ENCODE measurements around the gene CTSS. TPM values are rescaled to one million over a fixed set of nuclear protein-coding genes. Genes with fewer than 3 reads are reported as not detected.

CTSS gene
- total RNA-seq, 2 donors from 2014 or later, result 64.7 to 82.6 TPM

- DNase-seq (ENCODE audit: low spot score), result no peak
- Histone ChIP-seq H3K4me3 (no peak overlapping the region), H3K27ac (no peak overlapping the region), H3K27me3 (replicated peaks; ENCODE audit: insufficient read depth) (no peaks in the 10 kb centered on the region), H3K36me3 (peaks cover 5% of the 10 kb centered on the region), H3K9me3 (no peaks in the 10 kb centered on the region), H3K4me1 (ENCODE audit: control insufficient read depth in 1 of 2, low read depth in 2 of 2) (no peaks in the 10 kb centered on the region)
- ATAC-seq (ENCODE audit: insufficient number of reproducible peaks, low FRiP score, low read depth), result no peak
- TF ChIP-seq CTCF (IDR thresholded peaks at IDR 0.05), result no peak
Observed at GRCh38 chr1:150749720-150750311, 15.8 kb downstream of the CTSS start.

- ATAC-seq (ENCODE audit: insufficient number of reproducible peaks, low FRiP score, low read depth), result no peak
- no peak for TF ChIP-seq CTCF (IDR thresholded peaks at IDR 0.05)
- no peak for DNase-seq (ENCODE audit: low spot score)
Observed at GRCh38 chr1:150748878-150749719, 16.5 kb downstream of the CTSS start.

GRCh38 chr1:150730130-150730721, 35.4 kb downstream of the CTSS start:
- ATAC-seq (ENCODE audit: insufficient number of reproducible peaks, low FRiP score, low read depth) (no peak), DNase-seq (ENCODE audit: low spot score) (no peak)
- H3K27ac ChIP-seq, result no peak overlapping the region
- no peak overlapping the region for H3K4me3 ChIP-seq
- H3K27me3 ChIP-seq (replicated peaks; ENCODE audit: insufficient read depth), result no peaks in the 10 kb centered on the region
- TF ChIP-seq CTCF (IDR thresholded peaks at IDR 0.05), result no peak
- no peaks in the 10 kb centered on the region for H3K9me3 ChIP-seq
- no peaks in the 10 kb centered on the region for H3K4me1 ChIP-seq (ENCODE audit: control insufficient read depth in 1 of 2, low read depth in 2 of 2)
- H3K36me3 ChIP-seq, result no peaks in the 10 kb centered on the region

More at GRCh38 chr1:150748878-150749719, 16.5 kb downstream of the CTSS start:
- Histone ChIP-seq H3K4me1 (ENCODE audit: control insufficient read depth in 1 of 2, low read depth in 2 of 2) (no peaks in the 10 kb centered on the region), H3K27ac (no peak overlapping the region), H3K36me3 (peaks cover 5% of the 10 kb centered on the region), H3K9me3 (no peaks in the 10 kb centered on the region), H3K4me3 (no peak overlapping the region), H3K27me3 (replicated peaks; ENCODE audit: insufficient read depth) (no peaks in the 10 kb centered on the region)

- TF ChIP-seq CTCF (IDR thresholded peaks at IDR 0.05), result no peak
- Histone ChIP-seq H3K36me3 (no peaks in the 10 kb centered on the region), H3K4me3 (no peak overlapping the region), H3K27ac (no peak overlapping the region), H3K27me3 (replicated peaks; ENCODE audit: insufficient read depth) (no peaks in the 10 kb centered on the region), H3K9me3 (no peaks in the 10 kb centered on the region), H3K4me1 (ENCODE audit: control insufficient read depth in 1 of 2, low read depth in 2 of 2) (no peaks in the 10 kb centered on the region)
- DNase-seq (ENCODE audit: low spot score) (no peak), ATAC-seq (ENCODE audit: insufficient number of reproducible peaks, low FRiP score, low read depth) (no peak)
Observed at GRCh38 chr1:150724336-150724735, 41.2 kb downstream of the CTSS start.

- ATAC-seq (ENCODE audit: insufficient number of reproducible peaks, low FRiP score, low read depth) (no peak), DNase-seq (ENCODE audit: low spot score) (no peak)
- Histone ChIP-seq H3K27me3 (replicated peaks; ENCODE audit: insufficient read depth) (no peaks in the 10 kb centered on the region), H3K27ac (no peak within 1 kb of the TSS), H3K9me3 (no peaks in the 10 kb centered on the region), H3K36me3 (no peaks in the 10 kb centered on the region), H3K4me1 (ENCODE audit: control insufficient read depth in 1 of 2, low read depth in 2 of 2) (no peaks in the 10 kb centered on the region), H3K4me3 (no peak within 1 kb of the TSS)
- no peak for TF ChIP-seq CTCF (IDR thresholded peaks at IDR 0.05)
Observed at GRCh38 chr1:150720703-150721102, 44.9 kb downstream of the CTSS start, which contains the start of gene HORMAD1. HORMAD1 (minus strand) TSS chr1:150720895; CDS start chr1:150719505, 1,390 bp downstream.

Data from thoracic aorta (tissue), 2 donors.